Uterus (tissue), 4 donors: ENCODE measurements around the gene AKAP10. TPM values are rescaled to one million over a fixed set of nuclear protein-coding genes. Genes with fewer than 3 reads are reported as not detected.
"Not testable (repeated sequence)": the region's sequence is repeated elsewhere in the genome, so short reads cannot be mapped to it uniquely, and the experiment has no call there.

Source experiments
- DNase-seq, 2 donors: peaks; one replicate each; pipeline ENCODE4 v3.0.0-alpha.2; 2019 to 2020
- H3K27ac ChIP-seq, 2 donors: fragments of 200-600 bp; sonication (generic); 1 replicate in 1 of 2; 2 replicates in 1 of 2; pipeline ENCODE4 v1.5.1; 2016 to 2018
- H3K27me3 ChIP-seq, 2 donors: fragments of 200-600 bp; sonication (generic); one replicate each; pipeline ENCODE4 v1.5.1; 2018 to 2019; ENCODE audit warnings: control low read depth in 1 of 2
- H3K36me3 ChIP-seq, 2 donors: fragments of 200-600 bp; sonication (generic); one replicate each; pipeline ENCODE4 v1.5.1; 2019; ENCODE audit warnings: control low read depth in 1 of 2
- H3K4me1 ChIP-seq, 2 donors: fragments of 200-600 bp; sonication (generic); one replicate each; pipeline ENCODE4 v1.5.1; 2018 to 2019; ENCODE audit warnings: control low read depth in 1 of 2
- H3K4me3 ChIP-seq, 2 donors: fragments of 200-600 bp; sonication (generic); 1 replicate in 1 of 2; 2 replicates in 1 of 2; pipeline ENCODE4 v1.5.1; 2018 to 2019; ENCODE audit warnings: mild to moderate bottlenecking in 1 of 2
- H3K9me3 ChIP-seq, 2 donors: fragments of 200-600 bp; sonication (generic); one replicate each; pipeline ENCODE4 v1.5.1; 2019; ENCODE audit warnings: control low read depth in 1 of 2
- CTCF ChIP-seq, 4 experiments: fragments of 200-600 bp in 2 of 4; fragments of 450-650 bp in 2 of 4; sonication (generic) in 2 of 4; IDR thresholded peaks; one replicate each; pipeline ENCODE4 v1.5.1; 2016 to 2019; ENCODE audit warnings: antibody characterized with exemption in 4 of 4, mild to moderate bottlenecking in 2 of 4, moderate library complexity in 1 of 4
- POLR2A ChIP-seq, 2 donors: fragments of 450-650 bp; IDR thresholded peaks; one replicate each; pipeline ENCODE4 v1.6.1; 2016; ENCODE audit warnings: antibody characterized with exemption in 2 of 2, mild to moderate bottlenecking in 1 of 2, moderate library complexity in 1 of 2
- intact Hi-C: fragments of 100-400 bp; cut with DNase I; formaldehyde crosslinking; loops from one replicate; pipeline ENCODE4 v1.15.1; 2023; ENCODE audit warnings: low total_unique reads
- total RNA-seq, 4 donors: library from RNA; depleted of rRNA in 3 of 4; stranded (reverse); fragments of >200 nt in 3 of 4; gene quantifications; one replicate each; pipeline versions ENCODE4 v1.1.0 to v1.2.4, GENCODE V29; 2014 to 2023
- donor health status: DM: yes; HTN: yes; CAD: no.

AKAP10 gene
- total RNA-seq, 4 donors from 2014 or later, result 17.7 to 56.9 (median 33.2) TPM

- H3K36me3 ChIP-seq, result no peaks in the 10 kb centered on the region
- H3K27ac ChIP-seq, result no peak overlapping the region
- no peak for DNase-seq
- H3K9me3 ChIP-seq, result peaks cover 0 to 5% of the 10 kb centered on the region in 2 donors
- H3K27me3 ChIP-seq, result no peaks in the 10 kb centered on the region
- H3K4me3 ChIP-seq, result no peak overlapping the region
- no peak for TF ChIP-seq CTCF (IDR thresholded peaks at IDR 0.05)
- TF ChIP-seq POLR2A (IDR thresholded peaks at IDR 0.05), result no peak
- intact Hi-C loops, result no loop called here
- H3K4me1 ChIP-seq, result no peaks in the 10 kb centered on the region
Observed at GRCh38 chr17:19955099-19955498, 22.5 kb downstream of the AKAP10 start.

GRCh38 chr17:19951411-19951810 lies 26.2 kb downstream of the AKAP10 start:
- DNase-seq, H3K9me3 ChIP-seq, H3K4me3 ChIP-seq, H3K36me3 ChIP-seq, intact Hi-C loops, H3K27ac ChIP-seq, H3K4me1 ChIP-seq, H3K27me3 ChIP-seq: not testable (repeated sequence)

- intact Hi-C loops, DNase-seq, H3K4me3 ChIP-seq, H3K4me1 ChIP-seq, H3K36me3 ChIP-seq, H3K27me3 ChIP-seq, H3K27ac ChIP-seq, H3K9me3 ChIP-seq: not testable (repeated sequence)
Observed at GRCh38 chr17:19950624-19951195, 26.9 kb downstream of the AKAP10 start.

- Histone ChIP-seq H3K4me3 (no peak overlapping the region), H3K4me1 (no peaks in the 10 kb centered on the region), H3K9me3 (peaks cover 0 to 2% of the 10 kb centered on the region in 2 donors), H3K27ac (no peak overlapping the region), H3K27me3 (no peaks in the 10 kb centered on the region), H3K36me3 (no peaks in the 10 kb centered on the region)
- intact Hi-C loops, result no loop called here
- TF ChIP-seq CTCF (IDR thresholded peaks at IDR 0.05) (no peak), POLR2A (IDR thresholded peaks at IDR 0.05) (no peak)
- DNase-seq, result no peak
Observed at GRCh38 chr17:19948116-19948943, 29.3 kb downstream of the AKAP10 start.

GRCh38 chr17:19946921-19947320 lies 30.7 kb downstream of the AKAP10 start:
- H3K36me3 ChIP-seq, result no peaks in the 10 kb centered on the region
- TF ChIP-seq CTCF (IDR thresholded peaks at IDR 0.05) (no peak), POLR2A (IDR thresholded peaks at IDR 0.05) (no peak)
- no peak overlapping the region for H3K27ac ChIP-seq
- no peak for DNase-seq
- no peaks in the 10 kb centered on the region for H3K27me3 ChIP-seq
- H3K9me3 ChIP-seq, result no peaks in the 10 kb centered on the region
- intact Hi-C loops, result no loop called here
- no peaks in the 10 kb centered on the region for H3K4me1 ChIP-seq
- no peak overlapping the region for H3K4me3 ChIP-seq

- no peak for TF ChIP-seq POLR2A (IDR thresholded peaks at IDR 0.05)
- no peak for TF ChIP-seq CTCF (IDR thresholded peaks at IDR 0.05)
- intact Hi-C loops, result no loop called here
- H3K4me3 ChIP-seq, result no peak overlapping the region
- H3K27ac ChIP-seq, result no peak overlapping the region
- H3K9me3 ChIP-seq, result no peaks in the 10 kb centered on the region
- H3K4me1 ChIP-seq, result peaks cover 0 to 6% of the 10 kb centered on the region in 2 donors
- no peaks in the 10 kb centered on the region for H3K27me3 ChIP-seq
- no peaks in the 10 kb centered on the region for H3K36me3 ChIP-seq
- no peak for DNase-seq
Observed at GRCh38 chr17:19945009-19945626, 32.5 kb downstream of the AKAP10 start.
